ENCODE measurements around the gene CCDC54.

DNA sequence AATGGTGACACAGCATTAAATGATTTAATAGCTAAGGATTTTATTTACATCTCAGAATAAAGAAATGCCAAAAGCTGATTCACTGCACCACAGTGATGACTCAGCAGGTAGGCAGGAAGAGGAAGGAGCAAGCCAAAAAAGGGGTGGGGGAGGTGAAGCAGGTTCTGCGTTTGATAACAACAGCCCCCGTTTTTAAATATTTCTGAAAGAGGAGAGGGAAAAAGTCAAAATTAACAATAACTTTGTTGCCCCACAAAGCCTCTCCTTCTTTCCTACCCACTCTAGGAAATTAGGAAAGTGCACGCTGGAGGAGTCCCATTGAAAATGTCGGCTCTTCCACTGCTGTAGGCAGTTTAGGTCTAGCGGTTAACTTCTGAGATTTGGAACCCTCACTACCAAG lies 9.9 kb upstream of the CCDC54 start:
- TF ChIP-seq CTCF (conservative IDR thresholded peaks at IDR 0.05 in 1 of 2, IDR thresholded peaks at IDR 0.05 in 1 of 2; ENCODE audit: extremely low read depth in 1 of 2, insufficient read depth in 1 of 2, low read depth in 1 of 2, low read length in 2 of 2) = no peak
- TF ChIP-seq EZH2 (IDR thresholded peaks at IDR 0.05; ENCODE audit: borderline replicate concordance, low read length) = no peak
